ENCODE measurements around the gene NKX2-1.
"Not testable (repeated sequence)": the region's sequence is repeated elsewhere in the genome, so short reads cannot be mapped to it uniquely, and the experiment has no call there.

NKX2-1 gene

GRCh38 chr14:36505181-36505815, 14.7 kb downstream of the NKX2-1 start:
- no peak for DNase-seq (ENCODE audit: low read depth in 2 of 2)

DNA sequence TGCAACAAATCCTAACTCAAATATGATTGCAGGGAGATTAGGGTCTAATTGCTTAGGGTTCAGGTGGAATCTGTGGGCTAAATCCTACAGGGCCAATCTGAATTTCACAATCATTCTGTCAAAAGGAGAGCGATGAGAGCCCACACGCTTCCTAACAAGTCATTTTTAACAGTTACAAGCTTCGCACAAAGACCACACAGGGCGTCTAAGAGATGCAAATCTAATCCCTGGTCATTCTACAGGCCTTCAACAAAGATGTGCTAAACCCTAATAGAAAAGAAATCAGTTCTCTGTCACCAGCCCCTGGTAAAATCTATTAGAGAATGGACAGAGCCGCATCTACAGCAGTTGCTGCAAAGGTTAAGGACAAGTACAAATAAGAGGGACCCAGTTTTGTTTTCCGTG, 15.3 kb downstream of the NKX2-1 start:
- no peak for DNase-seq (ENCODE audit: low read depth in 2 of 2)

DNA sequence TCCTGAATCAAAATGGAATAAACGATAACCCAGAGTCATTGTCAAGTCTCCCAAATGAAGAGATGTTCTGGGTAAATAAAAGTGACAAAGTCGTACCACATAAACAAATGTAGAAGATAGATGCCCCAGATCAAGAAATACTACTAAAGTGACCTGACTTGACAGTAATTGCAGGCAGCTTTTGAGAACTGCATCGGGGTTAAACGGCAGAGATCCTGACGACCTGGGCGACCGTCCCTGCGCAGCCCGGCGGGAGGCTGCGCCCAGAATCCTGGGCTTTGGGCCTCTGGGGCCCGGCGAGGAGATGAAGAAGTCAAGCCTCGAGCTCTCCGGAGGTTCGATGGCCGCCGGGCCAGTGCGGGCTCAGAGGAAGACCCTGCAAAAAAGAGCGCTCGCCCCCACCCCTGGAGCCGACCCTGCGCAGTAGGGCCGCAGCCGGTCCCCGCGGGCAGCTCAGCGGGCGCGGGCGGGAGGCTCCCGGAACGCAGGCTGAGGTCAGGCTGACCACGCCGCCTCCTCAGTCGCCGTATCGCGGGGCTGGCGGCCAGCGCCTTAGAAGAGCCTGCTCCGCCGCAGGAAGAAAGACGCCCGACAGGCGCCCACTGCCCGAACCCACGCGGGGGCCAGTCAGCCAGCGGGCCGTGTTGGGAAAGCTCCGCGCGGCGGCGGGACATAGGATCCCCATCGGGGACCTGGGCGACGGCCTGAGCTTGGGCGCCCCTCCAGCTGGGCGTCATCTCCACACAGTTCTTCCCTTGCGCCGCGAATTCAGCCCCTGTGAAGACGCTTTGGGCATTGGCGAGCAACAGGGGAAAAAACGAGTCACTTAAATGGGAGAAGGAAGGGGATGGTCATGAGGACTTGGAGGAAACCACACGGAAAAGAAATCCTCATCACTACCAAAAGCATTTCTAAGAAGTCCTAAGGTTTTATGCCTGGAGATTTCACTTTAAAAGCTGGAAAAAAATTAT, 16.0 kb downstream of the NKX2-1 start:
- no peak for DNase-seq (ENCODE audit: low read depth in 2 of 2)

DNA sequence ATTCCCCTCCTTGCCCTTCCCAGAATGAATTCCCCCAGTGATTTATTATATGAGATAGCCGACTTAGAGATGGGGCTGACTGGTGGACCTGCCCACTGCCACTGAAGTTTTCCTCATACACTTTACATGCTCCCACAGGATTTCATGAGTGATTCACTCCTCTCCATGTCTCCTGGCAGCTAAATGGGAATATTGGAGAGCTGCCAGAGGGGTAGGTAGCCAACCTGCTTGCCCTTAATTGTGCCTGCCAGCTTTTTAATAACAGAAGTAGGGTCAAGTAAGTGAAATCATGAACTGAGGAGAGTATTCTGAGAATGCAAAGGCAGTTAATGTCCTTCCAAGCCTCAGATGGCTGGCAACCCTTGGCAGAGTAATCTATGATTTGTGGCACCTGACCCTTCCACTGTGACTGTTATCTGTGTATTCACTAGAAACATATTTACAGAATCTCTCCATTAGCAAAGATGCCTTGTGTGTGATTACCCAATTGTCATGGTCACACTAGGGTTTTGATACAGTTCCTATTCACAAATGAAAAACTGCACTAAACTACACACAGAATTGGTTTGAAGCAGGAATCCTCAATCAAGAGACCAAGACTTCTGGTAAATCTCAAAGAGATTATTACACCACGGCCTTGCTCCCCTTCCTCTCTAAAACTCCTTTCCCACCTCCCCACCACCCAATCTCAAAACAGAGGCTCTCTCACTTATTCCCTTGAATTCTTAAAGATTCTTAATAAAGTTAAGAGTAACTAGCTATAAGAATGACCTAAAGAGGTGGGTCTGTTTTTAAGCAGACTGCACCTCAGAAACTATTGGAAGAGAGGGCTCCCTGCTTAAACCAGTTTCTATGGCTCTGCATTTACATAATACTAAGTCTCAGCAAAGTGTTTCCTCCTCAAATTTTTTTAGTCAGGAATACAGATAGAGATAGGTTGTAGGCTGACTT, 17.2 kb downstream of the NKX2-1 start:
- DNase-seq (ENCODE audit: low read depth in 2 of 2): no peak

DNA sequence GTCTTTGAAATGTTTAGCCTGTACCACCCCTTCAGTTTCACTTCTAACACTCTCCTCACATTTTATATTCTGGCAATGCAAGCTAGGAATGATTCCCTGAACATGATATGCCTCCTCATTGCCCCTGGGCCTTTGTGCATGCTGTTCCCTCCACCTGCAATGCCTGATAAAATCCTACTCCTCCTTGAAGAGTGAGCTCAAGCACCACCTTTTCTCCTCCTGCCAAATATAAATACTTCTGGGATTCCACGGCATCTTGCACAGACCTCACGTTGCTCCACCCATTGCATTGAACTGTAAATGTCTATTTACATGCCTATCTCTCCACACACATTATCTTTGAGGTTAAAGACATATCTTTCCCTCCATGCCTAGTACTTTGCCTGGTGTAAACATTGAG, 21.1 kb downstream of the NKX2-1 start:
- DNase-seq (ENCODE audit: low read depth in 2 of 2): no peak

DNA sequence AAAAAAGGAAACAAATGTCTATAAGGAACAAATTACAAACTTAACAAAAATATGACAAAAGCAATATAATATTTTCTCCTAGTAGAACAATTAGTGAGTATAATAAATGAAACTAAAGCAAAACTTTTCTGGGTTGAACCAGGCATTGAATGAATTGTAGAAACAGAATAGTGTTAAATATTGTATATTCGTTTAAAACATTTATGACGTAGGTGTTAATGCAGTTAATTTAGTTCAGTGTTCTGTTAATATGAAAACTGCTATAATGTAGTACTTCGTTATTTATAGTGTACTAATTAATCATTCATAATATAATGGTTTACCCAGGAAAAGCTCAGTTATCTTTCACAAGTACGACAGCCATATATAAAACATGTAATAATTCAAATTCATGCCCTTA, 23.7 kb downstream of the NKX2-1 start:
- no peak for DNase-seq (ENCODE audit: low read depth in 2 of 2)

DNA sequence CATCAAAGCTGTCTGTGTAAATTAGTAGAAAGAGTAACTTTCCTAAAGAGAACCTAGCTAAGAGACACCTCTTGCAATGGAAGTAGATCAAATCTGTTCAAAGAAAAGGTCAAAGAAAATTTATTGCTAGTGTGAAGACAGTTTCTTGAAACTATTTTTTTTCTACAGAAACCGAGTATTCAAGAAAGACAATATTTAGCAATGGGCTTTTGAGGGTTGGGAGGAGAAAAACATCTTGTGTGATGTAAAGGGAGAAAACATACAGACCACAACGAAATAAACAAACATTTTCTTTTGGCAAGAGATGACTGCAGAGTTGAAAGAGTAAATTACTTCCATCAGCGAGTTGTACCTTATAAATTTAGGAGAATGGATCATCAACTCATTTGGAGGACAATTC, 24.4 kb downstream of the NKX2-1 start:
- DNase-seq (ENCODE audit: low read depth in 2 of 2): no peak

DNA sequence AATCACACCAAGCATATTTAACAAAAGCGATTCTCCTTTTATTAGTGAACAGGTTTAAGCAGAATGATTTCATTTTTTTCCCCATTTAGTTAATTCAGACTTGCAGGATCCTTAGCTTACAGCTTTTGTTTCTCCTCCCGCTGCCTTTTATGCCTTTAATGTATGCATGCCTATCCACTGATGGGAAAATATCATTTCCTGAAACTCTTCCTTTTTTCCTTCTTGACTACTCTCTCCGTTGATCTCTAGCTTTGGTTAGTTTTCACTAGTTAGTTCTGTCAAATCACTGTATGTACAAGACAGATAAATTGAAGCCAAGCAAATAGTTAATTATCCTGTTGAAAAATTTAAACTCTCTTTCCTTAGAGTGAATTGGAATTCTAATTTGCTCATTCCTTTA, 26.3 kb downstream of the NKX2-1 start:
- no peak for DNase-seq (ENCODE audit: low read depth in 2 of 2)

GRCh38 chr14:36485773-36486172, 34.3 kb downstream of the NKX2-1 start:
- DNase-seq (ENCODE audit: low read depth in 2 of 2): no peak

DNA sequence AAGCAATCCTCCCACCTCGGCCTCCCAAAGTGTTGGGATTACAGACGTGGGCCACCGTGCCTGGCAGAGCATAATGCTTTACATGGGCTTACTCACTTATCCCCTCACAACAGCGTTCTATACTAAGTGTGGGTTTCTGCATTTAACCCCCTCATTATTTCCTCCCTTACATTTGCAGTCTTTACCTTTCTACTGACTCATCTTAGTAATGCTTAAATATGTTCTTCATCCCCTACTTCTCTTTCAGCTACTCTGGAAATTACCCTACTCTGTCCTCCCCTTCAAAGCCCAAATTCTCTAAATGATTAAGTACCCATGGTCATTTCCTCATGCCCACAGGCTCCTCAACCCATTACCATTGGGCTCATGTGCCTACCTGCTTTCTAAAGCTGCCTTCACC, 40.7 kb downstream of the NKX2-1 start:
- DNase-seq (ENCODE audit: low read depth in 2 of 2): no peak

DNA sequence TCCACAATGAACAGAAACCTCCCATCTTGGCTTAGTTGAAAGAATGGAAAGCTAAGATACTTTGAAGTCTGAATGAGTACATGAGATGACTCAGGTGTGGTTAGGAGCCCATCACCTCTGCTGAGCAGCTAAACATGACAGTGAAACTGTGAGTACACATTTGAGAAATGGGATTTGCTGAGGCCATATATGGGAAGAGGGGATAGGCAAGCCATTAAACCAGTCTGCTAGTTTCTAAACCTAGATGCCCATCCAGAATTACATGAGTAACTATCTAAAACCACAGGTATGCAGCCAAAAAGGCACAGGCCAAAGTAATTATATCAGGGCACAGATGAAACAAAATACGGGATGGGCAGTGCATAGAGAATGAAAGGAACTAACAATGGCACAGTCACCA, 41.2 kb downstream of the NKX2-1 start:
- DNase-seq (ENCODE audit: low read depth in 2 of 2): no peak

GRCh38 chr14:36477266-36477665, 42.8 kb downstream of the NKX2-1 start:
- DNase-seq (ENCODE audit: low read depth in 2 of 2): no peak

GRCh38 chr14:36476061-36476460, 44.0 kb downstream of the NKX2-1 start:
- not testable (repeated sequence) for DNase-seq (ENCODE audit: low read depth in 2 of 2)

GRCh38 chr14:36474593-36474992, 45.4 kb downstream of the NKX2-1 start:
- no peak for DNase-seq (ENCODE audit: low read depth in 2 of 2)

GRCh38 chr14:36471431-36471830, 48.6 kb downstream of the NKX2-1 start:
- DNase-seq (ENCODE audit: low read depth in 2 of 2): no peak

GRCh38 chr14:36467332-36467731, 52.7 kb downstream of the NKX2-1 start:
- no peak for DNase-seq (ENCODE audit: low read depth in 2 of 2)

Measured in stimulated activated CD8-positive, alpha-beta memory T cell treated with anti-CD3 and anti-CD28 coated beads, Interleukin-2, amount 100 ng/mL, for 48 hours (primary cell).